ENCODE measurements around the gene SPATC1L. TPM values are rescaled to one million over a fixed set of nuclear protein-coding genes. Genes with fewer than 3 reads are reported as not detected.
A peak's percentile ranks its signal among the peaks of the same experiment; 100 is the strongest.
"Not testable (repeated sequence)": the region's sequence is repeated elsewhere in the genome, so short reads cannot be mapped to it uniquely, and the experiment has no call there.

The SPATC1L gene
- 10 to 100 TPM in 7 of 10 donors, 1 to 10 TPM in 3; 4.2 to 14.9 (median 10.8) TPM for polyA plus RNA-seq (ENCODE audit: insufficient read length in 10 of 10)
- long read RNA-seq, donor 1, transcript SPATC1L-202 (4 exons, 1,182 nt) = major isoform, 13 of 13 reads
- long read RNA-seq, donor 1, partial matches to known transcripts = 0 of 13 reads
- long read RNA-seq, donor 1, other reads (novel, unspliced or antisense) = 0 of 13 reads
- long read RNA-seq, donor 2, partial matches to known transcripts = 0 of 2 reads
- long read RNA-seq, donor 2, other reads (novel, unspliced or antisense) = 0 of 2 reads
- long read RNA-seq, donor 3 = 0 reads
- long read RNA-seq, donor 4, transcript SPATC1L-202 (4 exons, 1,182 nt) = major isoform, 10 of 10 reads
- long read RNA-seq, donor 4, partial matches to known transcripts = 0 of 10 reads
- long read RNA-seq, donor 4, other reads (novel, unspliced or antisense) = 0 of 10 reads
- long read RNA-seq, donor 5, transcript SPATC1L-202 (4 exons, 1,182 nt) = major isoform, 13 of 13 reads
- long read RNA-seq, donor 5, partial matches to known transcripts = 0 of 13 reads
- long read RNA-seq, donor 5, other reads (novel, unspliced or antisense) = 0 of 13 reads
- long read RNA-seq, donor 6, transcript SPATC1L-202 (4 exons, 1,182 nt) = major isoform, 10 of 10 reads
- long read RNA-seq, donor 6, partial matches to known transcripts = 0 of 10 reads
- long read RNA-seq, donor 6, other reads (novel, unspliced or antisense) = 0 of 10 reads
- long read RNA-seq, donor 7, transcript SPATC1L-202 (4 exons, 1,182 nt) = major isoform, 5 of 5 reads
- long read RNA-seq, donor 7, partial matches to known transcripts = 0 of 5 reads
- long read RNA-seq, donor 7, other reads (novel, unspliced or antisense) = 0 of 5 reads
- long read RNA-seq, donor 8, transcript SPATC1L-202 (4 exons, 1,182 nt) = major isoform, 5 of 5 reads
- long read RNA-seq, donor 8, partial matches to known transcripts = 0 of 5 reads
- long read RNA-seq, donor 8, other reads (novel, unspliced or antisense) = 0 of 5 reads
- long read RNA-seq, donor 9 = 0 reads

DNA sequence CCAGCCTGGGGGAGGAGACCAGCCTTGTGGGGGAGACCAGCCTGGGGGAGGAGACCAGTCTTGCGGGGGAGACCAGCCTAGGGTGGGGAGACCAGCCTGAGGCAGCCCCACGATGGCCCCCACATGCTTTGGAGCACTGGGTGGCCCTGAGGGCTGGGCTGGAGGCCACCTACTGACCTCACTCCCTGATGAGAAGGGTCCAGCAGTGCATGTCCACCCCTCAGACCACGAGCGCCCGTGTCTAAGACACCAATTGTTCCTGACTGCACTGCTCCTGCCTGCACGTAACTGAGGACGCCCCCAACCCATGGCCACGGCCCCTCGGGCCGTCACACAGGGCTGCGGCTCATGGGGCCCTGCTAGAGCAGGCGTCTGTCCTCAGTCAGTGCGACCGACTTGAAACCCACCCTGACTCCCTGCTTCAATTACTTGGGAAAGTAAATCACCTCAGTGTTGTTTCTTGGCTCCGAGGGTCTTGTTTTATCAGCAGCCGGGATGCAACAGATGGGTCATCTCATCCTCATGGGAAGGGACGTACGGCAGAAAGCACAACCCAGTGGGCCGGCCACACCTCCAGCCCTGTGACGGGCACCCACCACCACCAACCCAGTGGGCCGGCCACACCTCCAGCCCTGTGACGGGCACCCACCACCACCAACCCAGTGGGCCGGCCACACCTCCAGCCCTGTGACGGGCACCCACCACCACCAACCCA, at the start of gene SPATC1L:
Gene SPATC1L (minus strand): TSS at position 550 of the 715 bp plus-strand sequence. CDS start 1,643 bp downstream, outside the sequence.
- peak; percentile 62 to 91 (median 76) for DNase-seq

DNA sequence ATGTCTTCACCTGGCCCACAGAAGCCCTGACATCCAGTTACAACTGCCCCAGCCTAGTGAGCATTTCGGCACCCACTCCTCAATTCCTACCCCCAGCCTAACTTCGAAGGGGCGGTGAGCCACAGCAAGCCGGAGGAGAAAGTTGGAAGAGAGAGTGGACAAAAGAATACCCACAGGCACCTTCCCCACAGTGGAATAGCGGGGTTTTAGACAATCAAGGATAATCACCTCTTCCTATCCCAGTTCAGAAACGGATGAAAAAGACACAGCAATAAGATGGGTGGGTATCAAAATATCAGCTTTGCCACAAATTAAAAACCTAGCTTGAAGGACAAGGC, 45.6 kb upstream of the SPATC1L start:
- DNase-seq = no peak

DNA sequence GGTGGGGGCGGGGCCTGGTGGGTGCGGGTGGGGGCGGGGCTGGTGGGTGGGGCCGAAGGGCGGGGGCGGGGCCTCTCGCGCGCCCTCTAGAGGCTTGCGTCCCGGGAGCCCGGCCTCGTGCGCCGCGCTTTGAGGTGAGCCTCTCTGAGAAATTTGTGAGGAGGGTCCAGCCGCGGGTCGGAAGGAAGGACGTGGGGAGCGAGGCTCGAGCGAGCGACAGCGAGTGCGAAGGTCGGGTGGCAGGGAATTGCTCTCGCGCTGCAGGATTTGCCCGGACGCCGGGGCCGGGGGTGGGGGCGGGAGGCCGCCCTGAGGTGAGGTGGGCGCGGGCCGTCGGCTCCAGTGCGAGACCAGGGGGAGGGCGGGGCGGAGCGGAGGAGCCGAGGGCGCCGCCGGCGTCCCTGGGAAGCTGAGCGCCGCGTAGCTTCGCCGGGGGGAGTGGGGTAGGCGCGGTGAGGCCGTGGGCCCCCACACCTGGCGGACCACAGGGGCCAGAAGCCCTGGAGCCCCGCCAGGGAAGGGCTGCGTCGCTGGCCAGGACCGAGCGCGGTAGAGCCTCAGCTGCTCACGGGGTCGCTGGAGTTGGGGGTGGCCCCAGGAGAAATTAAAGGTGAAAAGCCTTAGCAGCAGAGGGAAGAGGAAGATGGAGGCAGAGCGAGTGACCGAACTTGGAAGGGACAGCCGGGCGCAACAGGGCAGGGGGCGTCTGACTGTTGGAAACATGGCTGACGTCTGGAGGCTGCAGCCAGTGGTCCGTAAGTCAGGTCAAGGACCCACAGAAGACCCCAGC, 45.1 kb upstream of the SPATC1L start:
- DNase-seq = peak in 2 of 3 donors; percentile 46 to 71

DNA sequence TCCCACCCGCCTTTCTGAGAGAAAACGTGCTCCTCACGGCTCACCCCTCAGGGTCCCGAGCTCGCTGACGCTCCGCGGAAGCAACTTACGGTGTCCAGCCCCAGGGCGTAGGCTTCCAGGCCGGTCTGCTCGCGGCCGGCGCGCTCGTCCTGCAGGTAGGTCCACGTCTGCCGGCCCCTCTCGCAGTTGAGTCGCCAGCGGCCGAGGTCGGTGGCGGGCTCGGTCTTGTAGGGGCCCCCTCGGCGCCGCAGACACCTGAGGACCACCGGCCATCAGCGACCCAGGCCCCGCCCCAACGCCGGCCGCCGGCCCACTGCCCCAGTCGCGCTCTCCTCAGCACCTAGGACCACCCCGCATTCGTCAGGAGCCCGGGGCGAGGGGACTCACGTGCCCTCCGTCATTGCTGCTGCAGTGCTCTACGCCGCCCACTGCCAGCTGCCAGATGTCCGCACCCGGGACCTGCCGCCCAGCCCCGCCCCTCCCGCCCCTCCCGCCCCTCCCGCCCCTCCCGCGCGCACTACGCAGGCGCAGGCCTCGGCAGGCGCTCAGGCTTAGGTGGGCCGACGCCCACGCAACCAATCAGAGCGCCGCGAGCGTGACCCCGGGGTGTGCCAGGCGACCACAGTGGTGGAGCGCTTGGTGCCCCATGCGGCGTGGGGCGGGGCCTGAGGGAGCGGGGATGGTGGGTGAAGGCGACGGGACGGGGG, 44.2 kb upstream of the SPATC1L start, which contains the start of gene LSS:
Gene LSS (minus strand): TSS at position 430 of the 707 bp plus-strand sequence. CDS start 29 bp downstream, at position 401.
- DNase-seq = peak; percentile 95 to 97 (median 96)

DNA sequence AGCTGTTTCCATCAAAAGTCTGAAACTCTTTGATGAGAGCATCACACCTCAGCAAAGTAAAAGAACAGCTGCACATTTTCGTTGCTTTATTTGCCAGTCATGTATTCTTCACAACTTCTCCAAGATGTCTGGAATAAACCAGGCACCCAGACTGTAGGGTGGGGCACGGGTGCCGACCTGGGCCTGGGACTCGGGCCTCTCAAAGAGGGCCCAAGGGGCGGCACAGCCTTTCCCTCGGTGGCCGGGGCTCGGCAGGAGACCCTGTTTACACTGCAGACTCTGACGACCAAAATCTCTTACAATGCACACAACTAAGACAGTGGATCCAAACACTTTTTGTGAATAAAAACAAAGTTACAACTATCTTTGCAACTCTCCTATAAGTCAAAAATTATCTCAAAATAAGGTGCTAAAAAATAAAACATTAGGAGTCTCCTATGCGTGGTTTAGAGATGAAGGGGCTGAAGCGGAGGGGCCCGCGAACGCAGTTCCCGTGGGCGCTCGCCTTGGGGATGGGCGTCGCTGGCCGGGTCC, 43.6 kb upstream of the SPATC1L start:
- DNase-seq = peak in 1 of 3 donors; percentile 25

DNA sequence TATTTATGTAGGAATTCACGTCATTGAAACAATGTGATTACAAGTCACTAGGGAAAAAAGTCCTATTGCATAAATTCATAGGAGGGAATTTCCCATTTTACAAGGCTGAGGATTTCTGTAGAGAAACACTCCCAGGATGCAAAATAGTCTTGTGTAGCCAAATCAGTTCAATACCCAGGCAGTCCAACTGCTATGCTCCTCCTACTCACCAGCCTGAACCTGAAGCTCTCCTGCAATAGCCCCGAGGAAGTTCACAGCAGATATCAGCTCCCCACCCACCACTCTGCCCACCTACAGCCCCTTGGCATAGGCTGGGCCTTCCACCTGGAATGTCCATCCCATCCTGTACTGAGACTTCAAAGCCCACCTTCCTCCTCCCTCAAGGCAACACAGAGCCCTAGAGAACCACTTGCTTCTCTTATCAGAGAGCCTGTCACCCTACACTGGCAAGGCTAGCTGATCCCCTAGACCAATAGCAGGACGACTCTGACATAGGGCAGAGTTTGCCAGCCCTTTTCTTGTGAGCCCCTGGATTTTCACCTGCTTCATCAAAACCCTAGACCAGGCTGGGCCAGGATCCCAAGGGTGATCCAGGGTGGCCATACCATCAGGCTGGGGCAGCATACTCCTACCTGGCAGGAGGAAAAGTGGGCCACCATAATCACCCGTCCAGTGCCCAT, 42.8 kb upstream of the SPATC1L start:
- DNase-seq = peak in 1 of 3 donors; percentile 14

DNA sequence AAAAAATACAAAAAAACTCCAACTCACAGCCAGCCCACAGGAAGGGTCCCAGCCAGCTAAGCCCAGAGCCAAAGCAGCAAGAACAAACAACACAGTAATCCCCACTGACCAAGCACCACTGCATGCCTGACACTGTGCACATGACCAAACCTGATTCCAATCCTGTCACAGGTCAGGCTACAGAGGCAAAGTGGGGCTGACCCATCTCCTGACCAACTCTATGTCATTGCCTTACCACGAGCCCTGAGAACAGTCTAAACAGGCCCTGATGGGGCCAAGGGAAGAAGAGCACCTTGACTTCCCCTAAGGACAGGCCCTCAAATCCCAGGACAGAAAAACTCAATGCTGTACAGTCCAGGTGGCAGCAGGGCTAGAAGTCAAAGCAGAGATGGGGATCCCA, 41.9 kb upstream of the SPATC1L start:
- DNase-seq = no peak

DNA sequence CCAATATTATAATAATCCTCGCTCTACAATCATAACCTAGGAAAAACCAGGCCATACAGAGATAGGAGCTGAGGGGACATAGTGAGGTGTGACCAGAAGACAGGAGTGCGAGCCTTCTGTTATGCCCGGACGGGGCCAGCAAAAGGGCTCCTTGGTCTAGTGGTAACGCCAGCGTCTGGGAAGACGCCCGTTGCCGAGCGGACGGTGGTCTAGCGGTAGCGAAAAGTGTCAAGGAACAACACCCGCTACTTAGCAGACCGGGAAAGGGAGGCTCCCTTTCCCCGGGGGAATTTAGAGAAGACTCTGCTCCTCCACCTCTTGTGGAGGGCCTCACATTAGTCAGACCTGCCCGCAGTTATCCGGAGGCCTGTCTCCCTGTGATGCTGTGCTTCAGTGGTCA, 39.4 kb upstream of the SPATC1L start:
- DNase-seq = not testable (repeated sequence)

DNA sequence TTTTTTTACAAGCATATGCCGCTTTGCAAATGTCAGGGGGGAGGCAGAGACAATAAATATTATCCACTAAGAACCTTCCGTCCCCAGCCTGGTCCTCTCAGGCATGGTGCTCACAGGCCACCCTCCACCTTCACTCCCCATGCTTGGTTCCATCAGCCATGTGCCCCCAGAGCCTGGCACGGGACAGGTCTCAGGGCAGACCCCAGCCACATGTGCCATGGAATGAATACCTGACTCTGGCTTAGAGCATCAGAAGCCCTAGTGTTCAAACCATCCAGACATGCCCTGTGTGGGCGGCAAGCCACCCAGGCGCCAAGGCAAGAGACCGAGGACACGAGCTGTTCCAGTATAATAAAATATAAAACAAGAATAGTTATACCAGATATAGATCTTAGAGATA, 39.0 kb upstream of the SPATC1L start:
- no peak for DNase-seq

DNA sequence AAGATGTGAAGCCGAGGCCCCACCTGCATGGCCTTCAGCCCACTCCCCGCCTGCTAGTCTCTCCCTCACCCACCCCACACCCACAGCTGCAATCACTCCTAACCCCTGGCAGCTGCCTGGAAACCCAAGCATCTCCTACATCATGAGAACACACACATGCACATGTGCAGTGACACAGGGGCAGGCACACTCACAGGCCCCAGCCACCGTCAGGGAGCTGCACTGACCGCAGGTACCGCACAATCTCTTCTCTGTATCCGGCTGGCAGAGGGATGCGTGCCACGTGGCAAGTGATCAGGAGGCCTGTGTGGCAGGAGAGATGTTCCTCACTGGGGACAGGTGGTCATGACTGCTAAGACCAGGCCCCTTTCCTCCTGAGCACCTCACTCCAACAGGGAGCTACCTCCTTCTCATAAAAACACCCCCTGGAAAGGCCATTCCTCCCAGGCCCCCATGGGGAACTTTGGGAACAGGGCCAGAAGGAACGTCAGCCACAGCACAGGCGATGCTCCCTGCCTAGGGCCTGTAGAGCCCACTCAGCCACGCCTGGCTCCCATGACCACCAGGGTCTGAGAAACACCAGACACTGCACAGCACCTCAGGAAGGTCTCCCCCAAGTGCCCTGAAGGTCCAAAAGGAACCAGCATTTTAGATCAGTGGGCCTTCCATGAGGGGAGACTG, 38.3 kb upstream of the SPATC1L start:
- DNase-seq = no peak

DNA sequence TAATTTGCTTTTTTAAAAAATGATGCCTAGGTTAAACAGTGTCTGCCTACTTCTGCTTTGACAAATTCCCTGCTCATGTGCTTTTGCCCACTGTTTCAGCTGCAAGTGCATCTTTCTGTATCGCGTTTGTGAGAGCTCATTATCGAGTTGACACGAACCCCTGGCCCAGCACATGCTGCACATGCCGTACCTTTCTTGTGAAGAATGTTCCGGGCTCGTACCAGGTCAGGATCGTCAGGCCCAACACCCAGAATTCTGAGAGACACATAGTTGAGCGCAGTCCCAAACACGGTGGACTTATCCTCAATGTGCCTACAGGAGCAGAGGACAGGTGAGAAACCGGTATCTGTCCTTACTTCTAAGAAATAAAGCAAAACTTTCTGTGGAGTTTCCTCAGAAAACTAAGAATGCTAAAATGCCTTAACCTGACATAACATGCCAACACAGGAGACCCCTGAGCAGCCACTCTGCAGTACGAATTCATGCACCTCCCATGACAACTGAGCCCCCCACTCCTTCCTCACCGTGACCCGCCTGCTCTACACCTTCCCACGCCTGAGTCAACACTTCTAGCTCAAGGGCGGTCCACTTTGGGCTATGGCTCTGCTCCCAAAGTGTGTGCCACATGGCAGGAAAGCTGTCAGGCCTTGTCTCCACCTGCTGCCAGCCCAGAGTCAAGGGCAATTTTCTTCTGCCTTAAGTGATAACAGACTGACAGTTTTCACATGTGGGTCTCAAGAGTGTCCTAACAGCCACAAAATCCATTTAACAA, 37.6 kb upstream of the SPATC1L start:
- no peak for DNase-seq

DNA sequence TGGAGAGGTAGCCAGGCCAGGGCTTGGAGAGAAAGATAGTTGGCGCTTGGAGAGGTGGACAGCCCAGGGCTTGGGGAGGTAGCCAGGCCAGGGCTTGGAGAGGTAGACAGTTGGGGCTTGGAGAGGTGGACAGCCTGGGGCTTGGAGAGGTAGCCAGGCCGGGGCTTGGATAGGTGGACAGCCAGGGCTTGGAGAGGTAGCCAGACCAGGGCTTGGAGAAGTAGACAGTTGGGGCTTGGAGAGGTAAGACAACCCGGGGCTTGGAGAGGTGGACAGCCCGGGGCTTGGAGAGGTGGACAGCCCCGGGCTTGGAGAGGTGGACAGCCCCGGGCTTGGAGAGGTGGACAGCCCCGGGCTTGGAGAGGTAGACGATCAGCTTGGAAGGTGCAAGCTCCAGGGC, 36.6 kb upstream of the SPATC1L start:
- DNase-seq = no peak

DNA sequence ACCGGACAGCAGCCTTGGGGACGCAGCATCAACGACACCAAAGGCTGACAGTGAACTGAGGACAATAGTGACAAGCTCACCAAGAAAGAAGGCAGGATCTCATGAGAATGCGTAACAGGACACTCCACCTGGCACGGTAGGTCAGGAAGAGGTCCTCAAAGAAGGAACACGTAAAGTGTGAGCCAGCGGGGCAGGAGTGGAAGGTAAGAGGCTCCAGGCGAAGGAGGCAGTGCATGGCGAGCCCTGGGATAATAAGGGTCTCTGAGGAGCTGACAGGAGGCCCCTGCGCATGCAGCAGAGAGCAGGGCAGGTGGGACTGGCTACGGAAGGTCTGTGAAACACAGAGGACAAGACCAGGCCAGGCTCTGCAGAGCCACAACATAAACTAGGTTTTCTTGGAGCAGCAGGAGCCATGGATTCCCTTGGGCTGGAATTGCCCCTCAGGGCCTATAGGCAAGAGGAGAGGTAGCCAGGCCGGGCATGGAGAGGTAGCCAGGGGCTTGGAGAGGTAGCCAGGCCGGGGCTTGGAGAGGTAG, 36.1 kb upstream of the SPATC1L start:
- no peak for DNase-seq

DNA sequence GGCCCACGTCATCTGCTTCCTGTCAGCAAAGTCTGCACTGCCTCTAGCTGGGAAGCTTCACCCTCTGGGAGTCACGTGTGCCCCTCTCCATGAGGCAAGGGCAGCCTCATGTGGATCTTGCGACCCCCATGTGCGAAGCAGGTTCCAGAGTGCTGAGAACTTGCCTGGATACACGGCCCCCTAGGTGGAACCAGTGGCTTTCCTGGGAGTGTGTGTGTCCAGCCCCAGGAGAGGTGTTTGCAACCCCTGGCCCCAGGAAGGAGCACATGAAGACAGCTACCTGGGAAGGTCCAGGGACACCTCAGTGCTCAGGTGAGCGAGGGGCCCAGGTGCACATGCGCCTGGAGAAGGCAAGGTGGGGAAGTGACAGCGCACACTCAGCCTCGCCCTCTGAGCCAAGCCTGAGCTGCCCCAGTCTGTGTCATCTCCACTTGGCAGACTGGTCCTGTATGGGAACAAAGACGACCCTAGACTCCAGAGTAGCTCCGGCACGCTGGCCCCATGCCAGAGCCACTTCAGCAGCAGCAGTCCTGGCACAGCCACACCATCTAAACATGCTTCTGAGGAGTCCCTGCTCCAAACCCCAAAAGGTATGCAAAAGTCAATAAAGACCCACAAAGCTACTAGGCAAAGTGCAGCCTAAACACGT, 35.5 kb upstream of the SPATC1L start:
- DNase-seq = no peak

DNA sequence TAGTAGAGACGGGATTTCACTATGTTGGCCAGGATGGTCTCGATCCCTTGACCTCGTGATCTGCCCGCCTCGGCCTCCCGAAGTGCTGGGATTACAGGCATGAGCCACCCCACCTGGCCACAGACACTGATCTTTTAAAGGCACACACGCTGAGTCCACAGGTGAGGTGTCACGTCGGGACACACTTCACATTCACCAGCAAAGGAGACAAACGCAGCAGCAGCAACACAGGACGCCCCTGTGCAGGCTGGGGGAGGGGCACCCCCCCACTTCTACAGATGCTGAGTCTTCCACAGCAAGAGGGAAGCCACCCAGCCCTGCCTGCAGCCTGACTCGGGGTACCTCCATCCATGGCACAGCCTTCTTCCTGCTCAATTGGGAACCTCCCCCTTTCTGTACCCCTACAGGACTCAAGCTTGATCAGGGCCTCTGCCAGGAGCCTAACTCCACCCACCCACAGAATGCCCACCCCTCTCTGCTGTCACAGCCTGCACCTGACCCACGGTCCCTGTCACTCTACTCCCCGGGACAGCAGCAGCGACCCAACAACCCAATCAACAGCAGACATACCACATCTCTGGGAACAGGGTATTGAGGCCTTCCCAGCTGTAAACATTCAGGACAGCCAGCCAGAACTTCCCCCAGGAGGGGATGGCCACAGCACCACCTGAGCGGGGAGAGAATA, 34.8 kb upstream of the SPATC1L start:
- DNase-seq = no peak

DNA sequence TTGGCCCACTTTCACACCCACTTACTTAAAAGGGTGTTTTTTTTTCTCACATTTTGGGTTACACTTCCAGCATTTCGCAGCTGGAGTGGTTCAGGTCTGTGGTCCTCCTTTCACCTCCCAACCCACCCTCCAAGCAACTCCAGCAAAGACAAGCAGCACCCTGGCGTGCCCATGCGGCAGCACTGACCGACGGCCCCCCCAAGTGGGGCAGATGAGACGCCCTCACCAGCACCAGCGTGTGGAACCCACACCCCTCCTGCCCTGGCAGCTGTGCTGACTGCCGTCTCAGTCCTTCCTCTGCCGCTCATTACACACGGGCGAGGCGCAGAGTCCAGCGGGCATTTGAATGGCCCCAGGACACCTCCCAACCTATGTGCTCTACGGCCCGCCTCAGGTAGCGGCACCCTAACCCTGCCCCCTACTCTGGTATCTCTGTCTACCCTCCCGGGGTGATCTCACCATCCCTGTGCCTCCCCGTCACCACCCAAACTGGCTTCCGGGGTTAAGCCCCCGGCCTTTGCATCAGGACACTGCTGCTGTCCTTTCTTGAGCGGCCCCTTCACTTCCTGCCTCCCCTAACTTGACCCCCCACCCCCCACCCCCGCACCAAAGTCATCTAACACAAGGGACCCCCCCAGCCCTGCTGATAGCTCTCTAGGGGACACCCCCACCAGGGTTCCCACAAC, 33.4 kb upstream of the SPATC1L start:
- DNase-seq = no peak

Measured in muscle of back (tissue), 13 donors.